ENCODE results near the gene SLC10A1.

- TF ChIP-seq CTCF (conservative IDR thresholded peaks at IDR 0.05; ENCODE audit: low read depth, low read length) (no peak), EZH2 (IDR thresholded peaks at IDR 0.05; ENCODE audit: borderline replicate concordance, low read depth, low read length, poor library complexity, severe bottlenecking) (no peak)
Measured at GRCh38 chr14:69786603-69787002, 10.4 kb downstream of the SLC10A1 start.

Measured in A673 (cell line).